Thoracic aorta (tissue), 2 donors: ENCODE measurements around the gene VNN1. TPM values are rescaled to one million over a fixed set of nuclear protein-coding genes. Genes with fewer than 3 reads are reported as not detected.
"Not testable (repeated sequence)": the region's sequence is repeated elsewhere in the genome, so short reads cannot be mapped to it uniquely, and the experiment has no call there.

Experiments
- ATAC-seq: fragments of 150-250 bp; one replicate; pipeline ENCODE4 v1.8.0; 2017; ENCODE audit warnings: low read depth; ENCODE audit not compliant: insufficient number of reproducible peaks, low FRiP score
- DNase-seq: peaks from one replicate; pipeline ENCODE4 v3.0.0-alpha.2; 2020; ENCODE audit warnings: low spot score
- H3K27ac ChIP-seq, 2 donors: fragments of 200-600 bp; sonication (generic); 1 replicate in 1 of 2; 2 replicates in 1 of 2; pipeline ENCODE4 v1.5.1; 2016; ENCODE audit warnings: mild to moderate bottlenecking in 2 of 2, moderate library complexity in 2 of 2
- H3K27me3 ChIP-seq: fragments of 200-600 bp; sonication (generic); replicated peaks from 2 replicates; pipeline ENCODE4 v1.6.0; 2016; ENCODE audit warnings: mild to moderate bottlenecking; ENCODE audit not compliant: insufficient read depth
- H3K36me3 ChIP-seq: fragments of 200-600 bp; sonication (generic); one replicate; pipeline ENCODE4 v1.5.1; 2016
- H3K4me1 ChIP-seq, 2 donors: fragments of 200-600 bp; sonication (generic); 1 replicate in 1 of 2; 2 replicates in 1 of 2; pipeline versions ENCODE4 v1.5.1 to v1.6.0; 2016; ENCODE audit warnings: low read depth in 2 of 2, mild to moderate bottlenecking in 1 of 2; ENCODE audit not compliant: control insufficient read depth in 1 of 2
- H3K4me3 ChIP-seq: fragments of 200-600 bp; sonication (generic); 2 replicates; pipeline ENCODE4 v1.5.1; 2016; ENCODE audit warnings: mild to moderate bottlenecking
- H3K9me3 ChIP-seq: fragments of 200-600 bp; sonication (generic); 2 replicates; pipeline ENCODE4 v1.5.1; 2016
- total RNA-seq, 2 donors: library from RNA; depleted of rRNA; stranded (reverse); fragments of >200 nt; gene quantifications; one replicate each; pipeline versions ENCODE4 v1.1.0 to v1.2.3, GENCODE V29; 2016
- TF ChIP-seq, protein P1 (sequence below): fragments of 200-600 bp; sonication (generic); IDR thresholded peaks from one replicate; pipeline ENCODE4 v1.5.1; 2019; ENCODE audit warnings: antibody characterized with exemption

Gene VNN1
- total RNA-seq, 2 donors from 2014 or later = 1.3 to 3.8 TPM

DNA sequence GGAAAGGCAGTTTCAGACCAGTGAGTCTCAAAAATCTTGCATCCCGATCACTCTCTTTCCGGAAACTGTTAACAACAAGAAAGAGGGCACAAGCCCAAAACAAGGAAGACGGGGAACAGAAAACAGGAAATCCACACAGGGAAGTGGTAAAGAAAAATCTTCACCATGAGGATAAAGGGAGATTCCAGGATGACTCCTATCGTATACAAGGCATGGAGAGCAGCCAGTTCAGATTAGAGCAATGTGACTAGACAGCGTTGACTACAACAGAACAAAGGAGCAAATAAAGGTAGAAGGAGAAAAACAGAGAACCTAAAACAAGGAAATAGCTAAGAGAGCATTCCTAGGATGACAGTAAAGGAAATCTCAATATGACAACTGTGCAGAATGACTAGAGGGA, 26.5 kb downstream of the VNN1 start:
- Histone ChIP-seq H3K4me3 (no peak overlapping the region), H3K27ac (no peak overlapping the region), H3K4me1 (no peaks in the 10 kb centered on the region), H3K27me3 (no peaks in the 10 kb centered on the region), H3K36me3 (no peaks in the 10 kb centered on the region), H3K9me3 (no peaks in the 10 kb centered on the region)
- TF ChIP-seq, protein P1, sequence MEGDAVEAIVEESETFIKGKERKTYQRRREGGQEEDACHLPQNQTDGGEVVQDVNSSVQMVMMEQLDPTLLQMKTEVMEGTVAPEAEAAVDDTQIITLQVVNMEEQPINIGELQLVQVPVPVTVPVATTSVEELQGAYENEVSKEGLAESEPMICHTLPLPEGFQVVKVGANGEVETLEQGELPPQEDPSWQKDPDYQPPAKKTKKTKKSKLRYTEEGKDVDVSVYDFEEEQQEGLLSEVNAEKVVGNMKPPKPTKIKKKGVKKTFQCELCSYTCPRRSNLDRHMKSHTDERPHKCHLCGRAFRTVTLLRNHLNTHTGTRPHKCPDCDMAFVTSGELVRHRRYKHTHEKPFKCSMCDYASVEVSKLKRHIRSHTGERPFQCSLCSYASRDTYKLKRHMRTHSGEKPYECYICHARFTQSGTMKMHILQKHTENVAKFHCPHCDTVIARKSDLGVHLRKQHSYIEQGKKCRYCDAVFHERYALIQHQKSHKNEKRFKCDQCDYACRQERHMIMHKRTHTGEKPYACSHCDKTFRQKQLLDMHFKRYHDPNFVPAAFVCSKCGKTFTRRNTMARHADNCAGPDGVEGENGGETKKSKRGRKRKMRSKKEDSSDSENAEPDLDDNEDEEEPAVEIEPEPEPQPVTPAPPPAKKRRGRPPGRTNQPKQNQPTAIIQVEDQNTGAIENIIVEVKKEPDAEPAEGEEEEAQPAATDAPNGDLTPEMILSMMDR = no peak
- no peak for DNase-seq
- no peak for ATAC-seq

DNA sequence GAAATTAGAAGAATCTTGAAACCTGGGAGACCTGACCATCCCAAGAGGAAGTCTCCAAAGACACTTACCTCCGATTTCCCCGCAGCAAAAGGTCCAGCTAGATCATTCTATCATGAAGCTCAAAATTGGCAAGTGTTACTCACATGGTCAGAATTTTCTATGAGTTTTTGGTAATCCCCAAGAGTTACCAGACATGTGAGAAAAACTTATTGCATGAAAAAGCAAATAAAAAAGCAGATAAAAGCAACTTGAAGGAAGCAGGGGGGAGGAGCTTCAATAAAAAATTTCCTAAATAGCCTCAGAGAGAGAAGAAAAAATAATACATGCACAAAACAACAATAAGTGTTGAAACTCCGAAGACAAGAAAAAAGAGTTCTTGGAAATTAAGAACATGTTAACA, 27.3 kb downstream of the VNN1 start:
- Histone ChIP-seq H3K36me3 (no peaks in the 10 kb centered on the region), H3K27ac (no peak overlapping the region), H3K4me1 (no peaks in the 10 kb centered on the region), H3K27me3 (no peaks in the 10 kb centered on the region), H3K4me3 (no peak overlapping the region), H3K9me3 (no peaks in the 10 kb centered on the region)
- no peak for DNase-seq
- no peak for ATAC-seq
- TF ChIP-seq, protein P1 = no peak

DNA sequence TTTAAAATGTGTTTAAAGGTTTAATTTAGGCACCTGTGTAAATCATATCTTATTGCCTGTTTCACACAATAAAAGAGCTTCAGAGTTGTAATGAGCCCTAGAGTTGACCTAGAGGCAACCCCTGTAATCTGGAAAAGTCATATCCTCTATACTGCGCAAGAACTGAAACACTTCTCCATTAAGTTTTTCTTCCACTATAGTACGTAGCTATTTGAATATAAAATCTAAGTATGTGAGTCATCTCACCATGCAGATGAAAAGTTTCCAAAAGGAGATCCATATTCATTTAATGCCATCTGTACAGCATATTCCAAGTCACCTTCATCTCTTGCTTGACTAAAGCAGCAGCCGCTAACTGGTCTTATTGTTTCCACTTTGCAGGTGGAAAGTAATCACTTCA, 28.8 kb downstream of the VNN1 start:
- DNase-seq (no peak), ATAC-seq (no peak)
- Histone ChIP-seq H3K9me3 (no peaks in the 10 kb centered on the region), H3K36me3 (no peaks in the 10 kb centered on the region), H3K27ac (no peak overlapping the region), H3K4me1 (no peaks in the 10 kb centered on the region), H3K27me3 (no peaks in the 10 kb centered on the region), H3K4me3 (no peak overlapping the region)
- TF ChIP-seq, protein P1 = no peak

DNA sequence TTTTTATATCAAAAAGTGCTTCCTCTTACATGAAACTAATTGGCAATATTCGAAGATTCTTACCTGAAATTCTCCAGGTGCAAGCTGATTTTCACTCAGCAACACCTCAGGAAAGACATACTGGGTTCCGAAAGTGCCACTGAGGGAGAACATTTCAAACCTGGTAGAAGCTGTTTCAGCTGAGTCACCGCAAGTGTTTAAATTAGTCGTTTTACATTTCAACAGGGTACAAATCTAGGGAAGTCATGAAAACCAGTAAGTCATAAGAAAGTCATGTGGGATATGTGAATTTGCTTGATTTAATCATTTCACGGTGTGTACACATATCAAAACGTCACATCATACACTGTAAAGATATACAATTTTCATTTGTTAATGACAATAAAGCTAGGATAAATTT, 29.6 kb downstream of the VNN1 start:
- Histone ChIP-seq H3K27me3 (no peaks in the 10 kb centered on the region), H3K36me3 (no peaks in the 10 kb centered on the region), H3K9me3 (no peaks in the 10 kb centered on the region), H3K4me1 (no peaks in the 10 kb centered on the region), H3K4me3 (no peak overlapping the region), H3K27ac (no peak overlapping the region)
- no peak for ATAC-seq
- TF ChIP-seq, protein P1 = no peak
- no peak for DNase-seq

DNA sequence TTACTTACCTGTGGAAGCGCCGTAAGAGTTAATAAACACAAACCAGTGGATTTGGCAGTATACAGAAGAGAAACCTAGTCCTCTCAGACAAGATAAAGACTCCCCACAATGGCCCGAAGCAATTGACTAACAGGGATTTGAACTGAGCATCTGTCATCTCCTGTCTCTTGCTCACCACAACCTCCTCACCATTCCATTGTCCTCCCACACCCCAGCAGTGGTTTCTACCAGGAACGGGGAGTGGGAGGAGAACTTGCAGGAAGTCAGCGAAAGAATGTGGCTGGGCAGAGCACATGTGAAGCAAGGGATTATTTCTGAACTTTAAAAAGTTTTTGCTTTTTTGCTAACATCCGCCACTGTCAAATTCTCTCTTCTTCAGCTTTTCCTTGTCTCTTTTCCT, 30.3 kb downstream of the VNN1 start:
- Histone ChIP-seq H3K4me3 (no peak overlapping the region), H3K27ac (no peak overlapping the region), H3K4me1 (no peaks in the 10 kb centered on the region), H3K9me3 (no peaks in the 10 kb centered on the region), H3K36me3 (no peaks in the 10 kb centered on the region), H3K27me3 (no peaks in the 10 kb centered on the region)
- DNase-seq (no peak), ATAC-seq (no peak)
- TF ChIP-seq, protein P1 = no peak

DNA sequence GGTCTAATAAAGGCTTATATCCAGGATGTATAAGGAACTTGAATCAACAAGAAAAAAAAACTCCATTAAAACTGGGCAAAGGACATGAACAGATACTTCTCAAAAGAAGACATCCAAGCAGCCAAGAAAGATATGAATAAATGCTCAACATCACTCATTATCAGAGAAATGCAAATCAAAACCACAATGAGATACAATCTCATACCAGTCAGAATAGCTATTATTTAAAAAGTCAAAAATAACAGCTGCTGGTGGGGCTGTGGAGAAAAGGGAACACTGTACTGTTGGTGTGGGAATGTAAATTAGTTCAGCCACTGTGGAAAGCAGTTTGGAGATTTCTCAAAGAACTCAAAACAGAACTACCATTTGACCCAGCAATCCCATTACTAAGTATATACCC, 34.8 kb downstream of the VNN1 start:
- H3K27me3 ChIP-seq, H3K4me3 ChIP-seq, H3K27ac ChIP-seq, ATAC-seq, H3K36me3 ChIP-seq, H3K9me3 ChIP-seq, H3K4me1 ChIP-seq, DNase-seq: not testable (repeated sequence)
